Psoas muscle (tissue), 8 donors: Measurements from ENCODE around the gene QSOX2. TPM values are rescaled to one million over a fixed set of nuclear protein-coding genes. Genes with fewer than 3 reads are reported as not detected.

Experiments used
- ATAC-seq, 4 donors: fragments of 200-7000 bp; cut with Tn5 transposase; one replicate each; pipeline ENCODE4 v1.9.1; 2020; ENCODE audit warnings: moderate library complexity in 3 of 4, mild to moderate bottlenecking in 2 of 4
- DNase-seq, 2 donors: peaks; one replicate each; pipeline ENCODE4 v3.0.0-alpha.2; 2020
- H3K27ac ChIP-seq: fragments of 200-600 bp; one replicate; pipeline ENCODE4 v1.8.0; 2022
- H3K27me3 ChIP-seq, 3 donors: fragments of 200-600 bp in 1 of 3; one replicate each; pipeline versions ENCODE4 v1.6.1 to v1.8.0; 2013 to 2022; ENCODE audit warnings: low read length in 2 of 3, mild to moderate bottlenecking in 2 of 3, moderate library complexity in 1 of 3; ENCODE audit not compliant: insufficient read depth in 3 of 3
- H3K36me3 ChIP-seq, 2 donors: fragments of 200-600 bp in 1 of 2; one replicate each; pipeline versions ENCODE4 v1.6.1 to v1.8.0; 2013 to 2022; ENCODE audit warnings: low read depth in 1 of 2, mild to moderate bottlenecking in 1 of 2, moderate library complexity in 1 of 2; ENCODE audit not compliant: insufficient read depth in 1 of 2
- H3K4me1 ChIP-seq: fragments of 200-600 bp; one replicate; pipeline ENCODE4 v1.8.0; 2022
- H3K4me3 ChIP-seq: fragments of 200-600 bp; one replicate; pipeline ENCODE4 v1.8.0; 2022; ENCODE audit warnings: mild to moderate bottlenecking
- H3K9me3 ChIP-seq: fragments of 200-600 bp; one replicate; pipeline ENCODE4 v1.8.0; 2022
- WGBS, 3 donors: extraction: QIAGEN DNeasy Blood & Tissue Kit; methylation state at CpG; one replicate each; pipeline versions ENCODE4 v1.1.6 to v1.1.7; 2013; 5-methylcytosine and 5-hydroxymethylcytosine counted together
- intact Hi-C, 2 donors: fragments of 100-400 bp; cut with DNase I; formaldehyde crosslinking; loops; one replicate each; pipeline versions ENCODE4 v1.11.0 to v1.14.2; 2022
- polyA plus RNA-seq, 3 donors: library from polyadenylated mRNA; stranded (reverse); fragments of 200-250 nt; gene quantifications; one replicate each; pipeline ENCODE4 v1.2.3, GENCODE V29; 2013
- total RNA-seq, 4 donors: library from RNA; stranded (reverse); fragmentation: NEBNext Ultra II Directional in 2 of 4; extraction: Animal tissue kit (Norgen Biotek cat#: 25700) in 2 of 4; gene quantifications; one replicate each; pipeline versions ENCODE4 v1.2.1 to v1.2.4, GENCODE V29; 2021 to 2023
- TF ChIP-seq, protein P1 (sequence below): fragments of 200-600 bp; IDR thresholded peaks from one replicate; pipeline ENCODE4 v1.8.0; 2022; ENCODE audit warnings: antibody characterized with exemption
- donor health status: healthy with polysubstance abuse.
- donor health status: DM: no; HTN: no; CAD: no; lungs with moderate emphysema.
- donor health status: Bipolar disorder and iron deficiency.
- donor health status: healthy.
- donor health status: DM: yes; HTN: yes; CAD: no.
- donor health status: DM: no; HTN: no; CAD: no.
- donor health status: DM: no; HTN: no; CAD: no.
- donor health status: DM: yes; HTN: yes; CAD: no.

Gene QSOX2
- total and polyA plus RNA-seq, 7 donors, result 3.6 to 7.5 (median 5.6) TPM

DNA sequence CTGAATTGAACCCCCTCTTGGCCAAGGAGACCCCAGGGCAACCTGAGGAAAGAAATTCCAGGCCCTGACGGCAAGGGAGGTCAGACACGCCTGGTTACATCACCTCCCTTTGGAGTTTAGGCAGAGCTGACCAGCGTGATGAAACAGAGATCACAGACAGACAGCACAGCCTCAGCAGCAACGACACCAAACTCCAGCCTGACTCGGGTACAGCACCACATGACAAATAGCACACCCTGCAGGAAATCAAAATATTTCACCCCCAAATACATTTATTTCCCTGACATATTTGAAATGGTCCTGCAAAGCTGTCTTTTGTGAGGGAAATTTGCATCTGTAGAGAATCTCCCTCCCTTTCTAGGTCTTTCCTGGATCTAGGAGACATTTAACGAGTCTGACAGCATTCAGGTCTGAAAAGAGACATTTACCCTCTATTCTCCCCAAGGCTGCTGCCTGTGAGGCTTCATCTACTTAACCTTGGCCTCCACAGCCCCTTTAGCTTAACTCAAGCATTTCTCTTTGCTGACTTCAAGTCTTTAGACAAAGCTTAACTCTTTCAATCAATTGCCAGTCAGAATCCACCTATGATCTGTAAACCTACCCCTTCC, 2.6 kb downstream of the QSOX2 start:
- intact Hi-C loops, result no loop called here
- Histone ChIP-seq H3K27ac (no peak overlapping the region), H3K9me3 (no peaks in the 10 kb centered on the region), H3K27me3 (no peaks in the 10 kb centered on the region), H3K4me3 (no peak overlapping the region), H3K36me3 (no peaks in the 10 kb centered on the region), H3K4me1 (peaks cover 23% of the 10 kb centered on the region)
- 68 to 76% (median 73%) methylated on average over 6 of the region's 6 CpGs for WGBS, 3 donors
- DNase-seq (no peak), ATAC-seq (no peak)
- TF ChIP-seq, protein P1, sequence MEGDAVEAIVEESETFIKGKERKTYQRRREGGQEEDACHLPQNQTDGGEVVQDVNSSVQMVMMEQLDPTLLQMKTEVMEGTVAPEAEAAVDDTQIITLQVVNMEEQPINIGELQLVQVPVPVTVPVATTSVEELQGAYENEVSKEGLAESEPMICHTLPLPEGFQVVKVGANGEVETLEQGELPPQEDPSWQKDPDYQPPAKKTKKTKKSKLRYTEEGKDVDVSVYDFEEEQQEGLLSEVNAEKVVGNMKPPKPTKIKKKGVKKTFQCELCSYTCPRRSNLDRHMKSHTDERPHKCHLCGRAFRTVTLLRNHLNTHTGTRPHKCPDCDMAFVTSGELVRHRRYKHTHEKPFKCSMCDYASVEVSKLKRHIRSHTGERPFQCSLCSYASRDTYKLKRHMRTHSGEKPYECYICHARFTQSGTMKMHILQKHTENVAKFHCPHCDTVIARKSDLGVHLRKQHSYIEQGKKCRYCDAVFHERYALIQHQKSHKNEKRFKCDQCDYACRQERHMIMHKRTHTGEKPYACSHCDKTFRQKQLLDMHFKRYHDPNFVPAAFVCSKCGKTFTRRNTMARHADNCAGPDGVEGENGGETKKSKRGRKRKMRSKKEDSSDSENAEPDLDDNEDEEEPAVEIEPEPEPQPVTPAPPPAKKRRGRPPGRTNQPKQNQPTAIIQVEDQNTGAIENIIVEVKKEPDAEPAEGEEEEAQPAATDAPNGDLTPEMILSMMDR, result no peak

DNA sequence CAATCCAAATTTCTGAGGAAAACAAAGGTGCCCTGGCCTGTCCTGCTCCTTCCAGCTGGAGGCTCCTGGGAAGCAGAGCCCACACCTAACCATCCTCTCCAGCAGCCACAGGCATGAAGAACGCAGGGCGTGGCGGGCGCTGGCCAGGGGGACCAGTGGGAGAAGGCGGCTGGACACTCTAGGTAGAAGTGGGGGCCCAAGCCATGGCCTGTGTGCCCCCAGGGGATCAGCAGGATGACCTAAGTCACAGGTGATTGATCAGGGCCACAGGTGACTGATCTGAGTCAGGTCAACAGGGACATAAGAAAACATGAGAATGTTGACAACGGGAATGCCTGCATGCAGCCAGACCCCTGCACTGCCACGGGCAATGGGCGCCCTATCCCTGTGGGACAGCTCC, 3.4 kb downstream of the QSOX2 start:
- WGBS, 3 donors, result 89 to 94% (median 94%) methylated on average over 8 of the region's 8 CpGs
- H3K4me1 ChIP-seq, result peaks cover 23% of the 10 kb centered on the region
- no peak for ATAC-seq

DNA sequence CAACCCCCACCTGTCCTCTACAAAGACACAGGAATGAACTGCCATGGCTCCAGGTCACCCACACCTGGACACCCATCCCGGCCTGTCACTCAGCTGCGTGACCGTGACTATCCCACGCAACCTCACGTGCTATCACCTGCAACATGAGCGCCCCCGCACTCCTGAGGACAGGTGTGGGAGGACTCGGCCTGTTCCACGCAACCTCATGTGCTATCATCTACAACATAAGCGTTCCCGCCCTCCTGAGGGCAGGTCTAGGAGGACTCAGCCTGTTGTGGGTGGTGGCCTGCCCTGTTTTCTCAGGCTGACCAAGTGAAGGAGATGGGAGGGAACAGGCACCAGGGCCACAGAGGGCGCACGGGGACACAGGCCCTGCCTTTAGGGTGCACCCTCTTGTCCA, 4.1 kb downstream of the QSOX2 start:
- no peak overlapping the region for H3K27ac ChIP-seq
- ATAC-seq, result no peak
- H3K9me3 ChIP-seq, result no peaks in the 10 kb centered on the region
- no peak for DNase-seq
- 96 to 98% (median 96%) methylated on average over 13 of the region's 13 CpGs for WGBS, 3 donors
- intact Hi-C loops, result no loop called here
- no peaks in the 10 kb centered on the region for H3K27me3 ChIP-seq
- H3K36me3 ChIP-seq, result no peaks in the 10 kb centered on the region
- no peak overlapping the region for H3K4me3 ChIP-seq
- peaks cover 23% of the 10 kb centered on the region for H3K4me1 ChIP-seq
- TF ChIP-seq, protein P1, result no peak

More for the DNA sequence above, 3.4 kb downstream of the QSOX2 start:
- Histone ChIP-seq H3K4me3 (no peak overlapping the region), H3K27me3 (no peaks in the 10 kb centered on the region), H3K27ac (no peak overlapping the region), H3K9me3 (no peaks in the 10 kb centered on the region), H3K36me3 (no peaks in the 10 kb centered on the region)
- DNase-seq, result no peak
- TF ChIP-seq, protein P1, result no peak
- intact Hi-C loops, result no loop called here

- 90 to 94% (median 93%) methylated on average over 20 of the region's 20 CpGs for WGBS, 3 donors
- Histone ChIP-seq H3K27ac (no peak overlapping the region), H3K4me3 (no peak overlapping the region), H3K4me1 (peaks cover 23% of the 10 kb centered on the region), H3K27me3 (no peaks in the 10 kb centered on the region), H3K36me3 (no peaks in the 10 kb centered on the region), H3K9me3 (no peaks in the 10 kb centered on the region)
- TF ChIP-seq, protein P1, result no peak
- intact Hi-C loops, result no loop called here
- no peak for DNase-seq
- no peak for ATAC-seq
Observed at GRCh38 chr9:136240941-136241340, 4.7 kb downstream of the QSOX2 start.

DNA sequence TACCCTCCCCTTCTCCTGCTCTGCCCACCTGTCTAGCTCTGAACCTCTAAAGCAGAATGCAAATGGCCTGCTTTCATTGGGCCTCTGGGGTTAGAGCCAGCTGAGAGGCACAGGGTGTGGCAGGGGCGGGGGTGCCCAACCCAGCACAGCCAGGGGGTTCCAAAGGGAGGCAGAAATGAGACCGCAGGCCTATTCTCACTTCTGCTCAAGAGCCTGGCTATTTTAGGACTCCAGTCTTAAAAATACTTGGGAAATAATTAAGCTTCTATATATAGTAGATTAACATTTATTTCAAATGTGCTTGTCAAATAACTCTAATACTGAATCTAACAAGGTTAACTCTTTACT, 5.7 kb downstream of the QSOX2 start:
- DNase-seq (no peak), ATAC-seq (peak in 3 of 4 donors; percentile 37 to 48 (median 40))
- Histone ChIP-seq H3K36me3 (no peaks in the 10 kb centered on the region), H3K4me3 (no peak overlapping the region), H3K27ac (no peak overlapping the region), H3K27me3 (no peaks in the 10 kb centered on the region), H3K4me1 (peaks cover 21% of the 10 kb centered on the region), H3K9me3 (no peaks in the 10 kb centered on the region)
- WGBS, 3 donors, result 47 to 59% (median 50%) methylated on average over 2 of the region's 2 CpGs
- intact Hi-C loops, result no loop called here
- TF ChIP-seq, protein P1, result no peak
